ENCODE results near the gene CHD9NB. TPM values are rescaled to one million over a fixed set of nuclear protein-coding genes. Genes with fewer than 3 reads are reported as not detected.
"Not testable (repeated sequence)": the region's sequence is repeated elsewhere in the genome, so short reads cannot be mapped to it uniquely, and the experiment has no call there.

CHD9NB gene
- total RNA-seq, 1 experiment from 2014 or later: 2.9 TPM

GRCh38 chr16:53053967-53054669 lies 1.4 kb upstream of the CHD9NB start:
- H3K36me3 Mint-ChIP-seq (ENCODE audit: insufficient read depth, unreplicated experiment): peaks cover 5% of the 10 kb centered on the region
- H3K27ac Mint-ChIP-seq (ENCODE audit: low read depth, unreplicated experiment): peak overlapping the region; percentile 83
- H3K4me1 Mint-ChIP-seq (ENCODE audit: insufficient read depth, unreplicated experiment): peaks cover 45% of the 10 kb centered on the region
- intact Hi-C loops (cut with micrococcal nuclease): loop anchor here (1.0 to 10.0 kb wide), 3 partner anchors 77 to 381 kb away; partner anchors contain the start of gene RBL2
- peak overlapping the region; percentile 86 for H3K4me3 Mint-ChIP-seq (ENCODE audit: unreplicated experiment)
- no peaks in the 10 kb centered on the region for H3K9me3 Mint-ChIP-seq (ENCODE audit: unreplicated experiment)
- TF ChIP-seq CTCF (IDR thresholded peaks at IDR 0.05; ENCODE audit: unreplicated experiment): no peak
- H3K27me3 Mint-ChIP-seq (ENCODE audit: insufficient read depth, unreplicated experiment): no peaks in the 10 kb centered on the region
- BruUV-seq (replicated peaks): no TSS peak
- DNase-seq (ENCODE audit: unreplicated experiment): no peak
- CTCF ChIA-PET: interaction anchor here (0.5 to 4.1 kb wide), 21 partner anchors 9 to 731 kb away, joined by 3 to 48 read pairs (median 4); no protein-coding TSS in a partner anchor
- POLR2A ChIA-PET: interaction anchor here (0.6 to 5.5 kb wide), 17 partner anchors 13 to 245 kb away, joined by 3 to 68 read pairs (median 5); no protein-coding TSS in a partner anchor

GRCh38 chr16:53051255-53051654 lies 1.4 kb downstream of the CHD9NB start:
- POLR2A ChIA-PET: interaction anchor here (0.5 to 5.5 kb wide), 7 partner anchors 8 to 174 kb away, joined by 3 to 57 read pairs (median 17); no protein-coding TSS in a partner anchor
- H3K36me3 Mint-ChIP-seq (ENCODE audit: insufficient read depth, unreplicated experiment); H3K27me3 Mint-ChIP-seq (ENCODE audit: insufficient read depth, unreplicated experiment); BruUV-seq (replicated peaks); H3K9me3 Mint-ChIP-seq (ENCODE audit: unreplicated experiment); DNase-seq (ENCODE audit: unreplicated experiment): not testable (repeated sequence)
- H3K4me1 Mint-ChIP-seq (ENCODE audit: insufficient read depth, unreplicated experiment): peaks cover 22% of the 10 kb centered on the region
- CTCF ChIA-PET: interaction anchor here (0.6 to 1.5 kb wide), 3 partner anchors 8 to 140 kb away, joined by 3 to 5 read pairs (median 3); no protein-coding TSS in a partner anchor
- peak overlapping the region; percentile 23 for H3K4me3 Mint-ChIP-seq (ENCODE audit: unreplicated experiment)
- H3K27ac Mint-ChIP-seq (ENCODE audit: low read depth, unreplicated experiment): peak overlapping the region; percentile 43
- intact Hi-C loops (cut with micrococcal nuclease): loop anchor here (10.0 kb wide), 1 partner anchor 384 kb away; the partner anchor contains the start of gene RBL2

- H3K9me3 Mint-ChIP-seq (ENCODE audit: unreplicated experiment): no peaks in the 10 kb centered on the region
- H3K27ac Mint-ChIP-seq (ENCODE audit: low read depth, unreplicated experiment): peak overlapping the region; percentile 27
- intact Hi-C loops (cut with micrococcal nuclease): no loop called here
- H3K4me3 Mint-ChIP-seq (ENCODE audit: unreplicated experiment): no peak overlapping the region
- POLR2A ChIA-PET: no interaction called here
- no peaks in the 10 kb centered on the region for H3K27me3 Mint-ChIP-seq (ENCODE audit: insufficient read depth, unreplicated experiment)
- peaks cover 26% of the 10 kb centered on the region for H3K4me1 Mint-ChIP-seq (ENCODE audit: insufficient read depth, unreplicated experiment)
- no peak for DNase-seq (ENCODE audit: unreplicated experiment)
- no peaks in the 10 kb centered on the region for H3K36me3 Mint-ChIP-seq (ENCODE audit: insufficient read depth, unreplicated experiment)
- TF ChIP-seq CTCF (IDR thresholded peaks at IDR 0.05; ENCODE audit: unreplicated experiment): no peak
- CTCF ChIA-PET: interaction anchor here (0.7 to 0.9 kb wide), 2 partner anchors 12 to 16 kb away, joined by 3 read pairs; no protein-coding TSS in a partner anchor
- BruUV-seq (replicated peaks): no TSS peak
Measured at GRCh38 chr16:53048139-53048915, 4.4 kb downstream of the CHD9NB start.

GRCh38 chr16:53047515-53047914 lies 5.2 kb downstream of the CHD9NB start:
- Mint-ChIP-seq H3K4me1 (ENCODE audit: insufficient read depth, unreplicated experiment) (peaks cover 28% of the 10 kb centered on the region), H3K27ac (ENCODE audit: low read depth, unreplicated experiment) (peak overlapping the region; percentile 27)
- H3K9me3 Mint-ChIP-seq (ENCODE audit: unreplicated experiment); H3K4me3 Mint-ChIP-seq (ENCODE audit: unreplicated experiment); intact Hi-C loops (cut with micrococcal nuclease); CTCF ChIA-PET; POLR2A ChIA-PET; H3K27me3 Mint-ChIP-seq (ENCODE audit: insufficient read depth, unreplicated experiment); BruUV-seq (replicated peaks); H3K36me3 Mint-ChIP-seq (ENCODE audit: insufficient read depth, unreplicated experiment); DNase-seq (ENCODE audit: unreplicated experiment): not testable (repeated sequence)
